DMS 273 treated with DMSO at 0.1 percent for 48 hours (cell line): ENCODE measurements around the gene ISYNA1.

Experiments
- DNase-seq: peaks from one replicate; lab custom pipeline; 2025; lab: John Stamatoyannopoulos, UW

Gene ISYNA1

GRCh38 chr19:18443831-18444230, 5.9 kb upstream of the ISYNA1 start:
- no peak for DNase-seq

GRCh38 chr19:18443406-18443805, 5.5 kb upstream of the ISYNA1 start:
- no peak for DNase-seq

- no peak for DNase-seq
Observed at GRCh38 chr19:18442941-18443340, 5.0 kb upstream of the ISYNA1 start.

DNA sequence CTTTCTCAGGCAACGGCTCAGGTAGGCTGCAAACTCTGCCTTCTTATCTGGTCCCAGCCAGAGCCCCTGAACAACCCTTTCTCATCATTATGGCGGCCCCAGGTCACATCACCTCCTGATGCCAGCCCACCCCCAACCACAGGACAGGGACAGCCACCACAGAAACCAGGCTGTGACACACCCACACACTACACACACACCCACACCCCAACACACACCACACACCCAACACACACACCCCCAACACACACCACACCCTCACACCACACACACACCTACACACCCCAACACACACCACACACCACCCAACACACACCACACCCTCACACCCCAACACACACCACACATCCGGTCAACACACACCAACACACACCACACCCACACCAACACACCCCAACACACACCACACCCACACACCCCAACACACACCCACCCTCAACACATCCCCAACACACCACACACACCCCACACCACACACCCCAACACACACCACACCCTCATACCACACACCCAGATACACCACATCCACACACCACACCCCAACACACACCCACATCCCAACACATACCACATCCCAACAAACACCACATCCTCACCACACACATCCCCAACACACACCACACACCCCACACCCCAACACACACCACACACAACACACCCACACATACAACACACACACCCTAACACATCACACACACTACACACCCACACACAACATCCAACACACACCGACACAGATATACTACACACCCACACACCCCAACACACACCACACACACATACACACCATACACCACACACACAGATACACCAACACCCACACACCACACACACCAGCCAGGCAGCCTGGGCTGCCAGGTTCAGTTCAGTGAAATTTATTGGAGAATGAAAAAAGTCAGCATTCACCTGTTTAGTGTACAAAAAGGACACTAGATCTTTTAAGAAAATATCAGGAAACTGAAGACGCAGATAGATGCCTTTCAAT, 4.2 kb upstream of the ISYNA1 start:
- DNase-seq = no peak

- DNase-seq = no peak
Observed at GRCh38 chr19:18440936-18441803, 3.2 kb upstream of the ISYNA1 start.

DNA sequence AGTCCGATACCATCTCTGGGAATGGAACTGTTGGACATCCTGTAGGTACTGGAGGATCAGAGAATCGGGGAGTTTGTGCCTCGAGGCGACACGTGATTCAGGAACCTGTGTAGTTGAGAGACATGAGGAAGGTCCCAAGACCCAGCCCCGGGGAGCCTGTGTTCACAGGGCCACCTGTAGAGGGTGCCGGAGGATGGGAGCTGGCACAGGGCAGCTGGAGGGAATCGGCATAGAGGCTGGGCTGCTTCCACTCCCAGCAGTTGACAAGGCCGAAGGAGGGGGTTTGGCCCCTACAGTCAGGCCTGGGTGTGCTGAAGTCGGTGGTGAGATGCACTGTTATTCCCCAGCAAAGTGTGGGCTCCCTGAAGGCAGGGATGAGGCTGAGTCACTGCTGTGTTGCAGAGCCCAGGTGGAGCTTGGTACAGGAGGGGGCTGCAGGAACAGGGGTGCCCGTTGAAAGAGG, 2.5 kb upstream of the ISYNA1 start:
- DNase-seq = no peak

GRCh38 chr19:18439910-18440237, 1.9 kb upstream of the ISYNA1 start:
- DNase-seq = no peak

DNA sequence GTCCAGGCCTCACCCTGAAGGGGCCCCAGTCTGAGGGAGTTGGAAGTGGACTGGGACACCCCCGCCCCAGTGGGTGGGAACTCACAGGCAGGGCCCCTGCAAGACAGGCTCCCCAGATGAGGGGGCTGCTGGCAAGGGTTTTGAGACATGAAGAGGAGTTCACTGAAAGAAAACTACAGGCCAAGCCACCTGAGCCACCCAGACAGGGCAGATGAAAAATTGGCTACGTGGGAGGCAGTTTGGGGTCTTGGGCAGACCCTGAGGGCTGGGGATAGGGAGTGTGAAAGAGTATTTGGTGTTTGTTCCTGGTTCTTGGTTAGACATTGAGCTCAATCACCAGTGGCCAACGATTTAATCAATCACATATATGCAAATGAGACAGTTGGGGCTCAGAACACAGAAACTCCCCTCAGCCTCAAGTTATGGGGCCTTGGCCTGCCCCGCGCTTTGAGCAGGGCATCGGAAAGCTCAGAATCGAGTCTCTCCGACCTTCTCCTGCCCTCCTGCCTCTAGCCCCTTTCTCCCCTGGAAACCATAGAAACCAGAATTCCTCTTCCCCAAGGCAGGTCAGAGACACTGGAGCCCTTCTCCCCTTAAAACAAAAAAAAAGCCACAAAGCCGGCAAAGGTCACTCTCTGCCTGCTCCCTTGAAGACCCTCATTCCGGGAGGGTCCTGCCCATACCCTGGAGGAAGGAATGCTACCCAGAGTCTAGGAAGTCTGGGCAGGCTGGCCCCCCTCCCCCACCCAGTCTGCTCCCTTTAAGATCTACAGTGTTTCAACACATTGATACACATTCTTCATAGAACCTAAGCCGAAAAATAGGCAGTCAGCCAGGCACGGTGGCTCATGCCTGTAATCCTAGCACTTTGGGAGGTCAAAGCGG, 1.3 kb upstream of the ISYNA1 start:
- no peak for DNase-seq

GRCh38 chr19:18438331-18439024, 545 bp upstream of the ISYNA1 start:
- DNase-seq = peak; percentile 30

GRCh38 chr19:18436671-18437490, 1.1 kb downstream of the ISYNA1 start:
- no peak for DNase-seq

DNA sequence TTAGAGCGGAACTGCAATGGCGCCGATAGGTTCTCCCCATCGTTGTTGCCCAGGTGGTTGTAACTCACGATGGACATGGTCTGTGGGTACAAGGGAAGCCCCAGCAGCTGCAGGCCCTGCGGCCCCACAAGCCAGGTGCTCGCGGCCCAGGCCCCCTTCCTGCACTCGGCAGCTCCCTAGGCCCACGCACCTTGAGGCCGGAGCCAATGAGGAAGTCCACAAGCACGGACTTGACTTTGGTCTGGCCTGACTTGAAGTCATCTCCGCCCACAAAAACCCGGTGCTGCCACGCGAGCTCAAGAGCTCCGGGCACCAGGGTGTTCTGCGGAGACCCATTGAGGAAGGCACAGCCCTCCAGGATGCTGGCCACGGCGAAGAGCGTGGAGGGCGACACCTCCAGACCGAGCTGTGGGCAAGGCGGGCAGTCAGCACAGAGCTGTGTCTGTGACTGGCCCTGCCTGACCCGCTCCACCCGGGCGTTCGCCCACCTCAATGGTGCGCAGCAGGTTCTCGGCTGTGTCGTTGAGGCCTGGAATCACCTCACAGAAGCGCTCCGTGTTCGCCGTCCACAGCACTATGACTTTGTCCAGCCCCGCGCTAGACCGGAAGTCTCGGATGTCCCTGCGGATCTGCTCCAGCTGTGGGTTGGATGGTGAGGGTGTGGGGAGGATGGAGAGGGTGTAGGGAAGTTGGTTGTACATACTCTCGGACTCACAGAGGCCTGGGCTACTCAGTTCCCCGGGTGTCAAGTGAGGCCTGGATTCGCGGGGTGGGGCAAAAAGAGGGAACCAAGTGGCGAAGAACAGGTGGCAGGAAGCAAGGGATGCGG, 1.9 kb downstream of the ISYNA1 start:
- no peak for DNase-seq

DNA sequence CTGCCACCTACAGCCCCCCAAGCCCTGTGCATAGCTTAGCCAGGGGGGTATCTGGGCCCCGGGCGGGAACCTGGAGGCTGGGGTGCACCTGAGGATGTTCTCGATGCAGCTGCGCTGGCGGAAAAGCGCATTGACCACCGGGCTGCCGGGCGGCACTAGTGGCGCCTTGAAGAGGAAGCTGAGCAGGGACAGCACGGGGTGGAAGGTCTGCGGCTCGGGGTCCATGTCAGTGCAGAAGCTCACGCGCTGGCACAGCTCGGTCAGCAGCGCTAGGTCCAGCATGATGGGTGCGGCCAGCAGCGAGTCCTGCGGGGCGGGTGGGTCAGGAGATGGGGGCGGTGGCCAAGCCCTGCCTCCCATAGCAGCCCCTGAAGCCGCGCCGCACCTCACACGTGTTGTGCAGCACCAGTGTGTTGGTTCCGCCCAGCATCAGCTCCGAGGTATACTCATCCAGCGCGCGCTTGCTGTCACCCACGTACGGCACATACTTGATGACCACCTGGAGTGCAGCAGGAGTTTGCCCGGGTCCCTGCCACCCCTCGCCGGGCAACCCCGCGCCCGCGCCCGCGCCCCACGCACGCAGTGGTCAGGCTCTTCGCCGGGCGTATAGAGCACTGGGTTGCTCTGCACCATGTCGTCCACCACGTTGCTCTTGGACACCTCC, 2.6 kb downstream of the ISYNA1 start:
- DNase-seq = no peak

- no peak for DNase-seq
Observed at GRCh38 chr19:18434411-18435175, 3.3 kb downstream of the ISYNA1 start.

- DNase-seq = no peak
Observed at GRCh38 chr19:18433735-18434398, 4.1 kb downstream of the ISYNA1 start.

DNA sequence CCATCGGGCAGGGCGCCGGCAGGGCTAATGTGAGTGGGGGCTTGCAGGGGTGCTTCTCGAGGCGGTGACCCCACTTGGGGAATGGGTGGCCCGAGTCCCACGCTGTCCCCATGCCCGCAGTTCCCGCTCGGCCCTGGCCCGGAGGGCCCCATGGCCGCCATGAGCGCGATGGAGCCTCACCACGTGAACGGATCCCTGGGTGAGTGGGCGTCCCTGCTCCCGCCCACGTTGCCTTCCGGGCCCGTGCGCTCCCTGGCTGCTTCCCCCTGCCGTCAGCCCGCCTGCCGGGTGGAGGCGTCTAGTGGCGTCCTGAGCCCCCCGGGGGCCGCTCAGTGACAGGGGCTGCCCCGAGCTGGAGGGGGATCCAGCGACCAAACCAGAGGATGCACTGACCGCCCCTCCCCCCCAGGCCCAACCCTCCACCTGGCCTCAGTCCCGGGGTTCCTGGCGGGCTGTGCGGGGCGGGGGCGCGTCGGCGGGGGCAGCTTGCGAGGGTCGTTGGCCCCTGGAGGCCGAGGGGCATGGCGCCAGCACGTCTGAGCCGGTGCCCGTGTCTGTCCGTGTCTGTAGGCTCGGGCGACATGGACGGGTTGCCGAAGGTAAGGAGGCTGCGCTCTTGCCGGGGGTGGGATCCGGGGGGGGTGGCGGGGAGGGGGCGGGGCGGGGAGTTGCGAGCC, 4.8 kb downstream of the ISYNA1 start:
- no peak for DNase-seq

- no peak for DNase-seq
Observed at GRCh38 chr19:18432275-18433014, 5.5 kb downstream of the ISYNA1 start.
